ENCODE data around the gene DKK3. TPM values are rescaled to one million over a fixed set of nuclear protein-coding genes. Genes with fewer than 3 reads are reported as not detected.

DKK3 gene
- total RNA-seq, 2 donors from 2014 or later, result 732 to 847 TPM

- ATAC-seq (ENCODE audit: insufficient number of reproducible peaks, low FRiP score, low read depth) (no peak), DNase-seq (ENCODE audit: low spot score) (no peak)
- no peak for TF ChIP-seq CTCF (IDR thresholded peaks at IDR 0.05)
- Histone ChIP-seq H3K4me3 (no peak overlapping the region), H3K36me3 (peaks cover 10% of the 10 kb centered on the region), H3K27me3 (replicated peaks; ENCODE audit: insufficient read depth) (no peaks in the 10 kb centered on the region), H3K4me1 (ENCODE audit: control insufficient read depth in 1 of 2, low read depth in 2 of 2) (no peaks in the 10 kb centered on the region), H3K27ac (no peak overlapping the region), H3K9me3 (no peaks in the 10 kb centered on the region)
These were observed 60.6 kb downstream of the DKK3 start for GRCh38 chr11:11947825-11948224.

- H3K27me3 ChIP-seq (replicated peaks; ENCODE audit: insufficient read depth), result no peaks in the 10 kb centered on the region
- no peaks in the 10 kb centered on the region for H3K4me1 ChIP-seq (ENCODE audit: control insufficient read depth in 1 of 2, low read depth in 2 of 2)
- H3K36me3 ChIP-seq, result peaks cover 10% of the 10 kb centered on the region
- DNase-seq (ENCODE audit: low spot score) (no peak), ATAC-seq (ENCODE audit: insufficient number of reproducible peaks, low FRiP score, low read depth) (no peak)
- no peaks in the 10 kb centered on the region for H3K9me3 ChIP-seq
- no peak overlapping the region for H3K27ac ChIP-seq
- TF ChIP-seq CTCF (IDR thresholded peaks at IDR 0.05), result no peak
- H3K4me3 ChIP-seq, result no peak overlapping the region
These were observed 61.5 kb downstream of the DKK3 start for GRCh38 chr11:11946878-11947277.

GRCh38 chr11:11946180-11946579 lies 62.2 kb downstream of the DKK3 start:
- H3K36me3 ChIP-seq, result peaks cover 10% of the 10 kb centered on the region
- no peak for ATAC-seq (ENCODE audit: insufficient number of reproducible peaks, low FRiP score, low read depth)

GRCh38 chr11:11944444-11944843 lies 64.0 kb downstream of the DKK3 start:
- TF ChIP-seq CTCF (IDR thresholded peaks at IDR 0.05), result no peak
- no peak for ATAC-seq (ENCODE audit: insufficient number of reproducible peaks, low FRiP score, low read depth)
- H3K27me3 ChIP-seq (replicated peaks; ENCODE audit: insufficient read depth), result no peaks in the 10 kb centered on the region
- no peak overlapping the region for H3K4me3 ChIP-seq
- H3K27ac ChIP-seq, result no peak overlapping the region
- H3K9me3 ChIP-seq, result no peaks in the 10 kb centered on the region
- DNase-seq (ENCODE audit: low spot score), result no peak
- no peaks in the 10 kb centered on the region for H3K4me1 ChIP-seq (ENCODE audit: control insufficient read depth in 1 of 2, low read depth in 2 of 2)
- peaks cover 16% of the 10 kb centered on the region for H3K36me3 ChIP-seq

More at GRCh38 chr11:11946180-11946579, 62.2 kb downstream of the DKK3 start:
- no peak for TF ChIP-seq CTCF (IDR thresholded peaks at IDR 0.05)
- Histone ChIP-seq H3K27ac (no peak overlapping the region), H3K4me1 (ENCODE audit: control insufficient read depth in 1 of 2, low read depth in 2 of 2) (no peaks in the 10 kb centered on the region), H3K4me3 (no peak overlapping the region), H3K27me3 (replicated peaks; ENCODE audit: insufficient read depth) (no peaks in the 10 kb centered on the region), H3K9me3 (no peaks in the 10 kb centered on the region)
- no peak for DNase-seq (ENCODE audit: low spot score)

GRCh38 chr11:11942668-11943067 lies 65.8 kb downstream of the DKK3 start:
- DNase-seq (ENCODE audit: low spot score), result no peak
- TF ChIP-seq CTCF (IDR thresholded peaks at IDR 0.05), result no peak
- Histone ChIP-seq H3K27ac (no peak overlapping the region), H3K4me1 (ENCODE audit: control insufficient read depth in 1 of 2, low read depth in 2 of 2) (no peaks in the 10 kb centered on the region), H3K36me3 (peaks cover 21% of the 10 kb centered on the region), H3K27me3 (replicated peaks; ENCODE audit: insufficient read depth) (no peaks in the 10 kb centered on the region), H3K9me3 (no peaks in the 10 kb centered on the region), H3K4me3 (no peak overlapping the region)
- ATAC-seq (ENCODE audit: insufficient number of reproducible peaks, low FRiP score, low read depth), result no peak

Data from thoracic aorta (tissue), 2 donors.